Panc1 (cell line): Measurements from ENCODE around the gene DGCR6.
"Not testable (repeated sequence)": the region's sequence is repeated elsewhere in the genome, so short reads cannot be mapped to it uniquely, and the experiment has no call there.

Source experiments
- POLR2AphosphoS5 ChIP-seq: IDR thresholded peaks from 2 replicates; pipeline ENCODE4 v1.6.1; 2012; ENCODE audit warnings: mild to moderate bottlenecking, low read depth, low read length, moderate library complexity
- SIN3A ChIP-seq: IDR thresholded peaks from 2 replicates; pipeline ENCODE4 v1.6.1; 2012; ENCODE audit warnings: low read depth, mild to moderate bottlenecking, low read length, moderate library complexity, borderline replicate concordance; ENCODE audit not compliant: insufficient read depth
- TCF7L2 ChIP-seq: IDR thresholded peaks from 2 replicates; pipeline ENCODE4 v1.6.1; 2011; ENCODE audit warnings: mild to moderate bottlenecking, low read depth, low read length, inconsistent platforms
- TF ChIP-seq, protein P1 (sequence below): fragments of 450-650 bp; IDR thresholded peaks from 2 replicates; pipeline ENCODE4 v1.5.1; 2017; ENCODE audit warnings: mild to moderate bottlenecking
- TF ChIP-seq, protein P2 (sequence below), 2 experiments: IDR thresholded peaks; 2 replicates each; pipeline ENCODE4 v1.6.1; 2011 to 2012; ENCODE audit warnings: low read depth in 2 of 2, control low read depth in 1 of 2, low read length in 1 of 2, mild to moderate bottlenecking in 1 of 2, moderate library complexity in 1 of 2; ENCODE audit not compliant: insufficient read depth in 1 of 2

DNA sequence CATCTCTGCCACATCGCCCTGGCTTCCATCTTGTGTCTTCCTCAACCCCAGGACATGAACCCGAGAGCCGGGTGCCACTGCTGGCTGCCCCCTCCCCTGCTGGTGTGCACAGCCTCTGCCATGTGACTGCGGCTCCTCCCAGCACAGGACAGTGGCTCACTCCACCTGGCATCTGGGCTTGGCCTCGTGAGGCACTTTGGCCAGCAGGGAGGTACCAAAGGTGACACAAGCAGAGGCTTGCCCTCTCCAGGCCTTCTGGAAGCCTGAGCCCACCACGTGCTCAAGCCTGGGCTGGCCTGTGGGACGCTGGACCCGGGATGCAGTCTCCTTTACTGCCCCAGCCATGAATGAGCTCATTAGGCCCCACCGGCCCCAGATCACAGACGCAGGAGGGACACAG, 8.4 kb downstream of the DGCR6 start:
- TF ChIP-seq, protein P1, sequence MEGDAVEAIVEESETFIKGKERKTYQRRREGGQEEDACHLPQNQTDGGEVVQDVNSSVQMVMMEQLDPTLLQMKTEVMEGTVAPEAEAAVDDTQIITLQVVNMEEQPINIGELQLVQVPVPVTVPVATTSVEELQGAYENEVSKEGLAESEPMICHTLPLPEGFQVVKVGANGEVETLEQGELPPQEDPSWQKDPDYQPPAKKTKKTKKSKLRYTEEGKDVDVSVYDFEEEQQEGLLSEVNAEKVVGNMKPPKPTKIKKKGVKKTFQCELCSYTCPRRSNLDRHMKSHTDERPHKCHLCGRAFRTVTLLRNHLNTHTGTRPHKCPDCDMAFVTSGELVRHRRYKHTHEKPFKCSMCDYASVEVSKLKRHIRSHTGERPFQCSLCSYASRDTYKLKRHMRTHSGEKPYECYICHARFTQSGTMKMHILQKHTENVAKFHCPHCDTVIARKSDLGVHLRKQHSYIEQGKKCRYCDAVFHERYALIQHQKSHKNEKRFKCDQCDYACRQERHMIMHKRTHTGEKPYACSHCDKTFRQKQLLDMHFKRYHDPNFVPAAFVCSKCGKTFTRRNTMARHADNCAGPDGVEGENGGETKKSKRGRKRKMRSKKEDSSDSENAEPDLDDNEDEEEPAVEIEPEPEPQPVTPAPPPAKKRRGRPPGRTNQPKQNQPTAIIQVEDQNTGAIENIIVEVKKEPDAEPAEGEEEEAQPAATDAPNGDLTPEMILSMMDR, result not testable (repeated sequence)
- not testable (repeated sequence) for TF ChIP-seq POLR2AphosphoS5, TCF7L2, SIN3A
- TF ChIP-seq, protein P2, sequence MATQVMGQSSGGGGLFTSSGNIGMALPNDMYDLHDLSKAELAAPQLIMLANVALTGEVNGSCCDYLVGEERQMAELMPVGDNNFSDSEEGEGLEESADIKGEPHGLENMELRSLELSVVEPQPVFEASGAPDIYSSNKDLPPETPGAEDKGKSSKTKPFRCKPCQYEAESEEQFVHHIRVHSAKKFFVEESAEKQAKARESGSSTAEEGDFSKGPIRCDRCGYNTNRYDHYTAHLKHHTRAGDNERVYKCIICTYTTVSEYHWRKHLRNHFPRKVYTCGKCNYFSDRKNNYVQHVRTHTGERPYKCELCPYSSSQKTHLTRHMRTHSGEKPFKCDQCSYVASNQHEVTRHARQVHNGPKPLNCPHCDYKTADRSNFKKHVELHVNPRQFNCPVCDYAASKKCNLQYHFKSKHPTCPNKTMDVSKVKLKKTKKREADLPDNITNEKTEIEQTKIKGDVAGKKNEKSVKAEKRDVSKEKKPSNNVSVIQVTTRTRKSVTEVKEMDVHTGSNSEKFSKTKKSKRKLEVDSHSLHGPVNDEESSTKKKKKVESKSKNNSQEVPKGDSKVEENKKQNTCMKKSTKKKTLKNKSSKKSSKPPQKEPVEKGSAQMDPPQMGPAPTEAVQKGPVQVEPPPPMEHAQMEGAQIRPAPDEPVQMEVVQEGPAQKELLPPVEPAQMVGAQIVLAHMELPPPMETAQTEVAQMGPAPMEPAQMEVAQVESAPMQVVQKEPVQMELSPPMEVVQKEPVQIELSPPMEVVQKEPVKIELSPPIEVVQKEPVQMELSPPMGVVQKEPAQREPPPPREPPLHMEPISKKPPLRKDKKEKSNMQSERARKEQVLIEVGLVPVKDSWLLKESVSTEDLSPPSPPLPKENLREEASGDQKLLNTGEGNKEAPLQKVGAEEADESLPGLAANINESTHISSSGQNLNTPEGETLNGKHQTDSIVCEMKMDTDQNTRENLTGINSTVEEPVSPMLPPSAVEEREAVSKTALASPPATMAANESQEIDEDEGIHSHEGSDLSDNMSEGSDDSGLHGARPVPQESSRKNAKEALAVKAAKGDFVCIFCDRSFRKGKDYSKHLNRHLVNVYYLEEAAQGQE (IDR thresholded peaks at IDR 0.05; ENCODE audit: insufficient read depth in 1 of 2, low read depth in 2 of 2, low read length in 1 of 2), result not testable (repeated sequence)
